GM10266 (cell line): ENCODE measurements around the gene CADM2.

Experiments used
- DNase-seq: peaks from one replicate; pipeline ENCODE4 v3.0.0; 2012; ENCODE audit errors: extremely low spot score
- CTCF ChIP-seq: IDR thresholded peaks from 2 replicates; pipeline ENCODE4 v1.5.1; 2012; ENCODE audit warnings: mild to moderate bottlenecking, low read depth; ENCODE audit not compliant: control insufficient read depth, insufficient read depth; ENCODE audit errors: missing control alignments

The CADM2 gene

GRCh38 chr3:86029590-86029989 lies 1070.8 kb downstream of the CADM2 start:
- no peak for DNase-seq
- no peak for TF ChIP-seq CTCF

- DNase-seq = no peak
- no peak for TF ChIP-seq CTCF
Observed at GRCh38 chr3:86037916-86038315, 1079.1 kb downstream of the CADM2 start.

DNA sequence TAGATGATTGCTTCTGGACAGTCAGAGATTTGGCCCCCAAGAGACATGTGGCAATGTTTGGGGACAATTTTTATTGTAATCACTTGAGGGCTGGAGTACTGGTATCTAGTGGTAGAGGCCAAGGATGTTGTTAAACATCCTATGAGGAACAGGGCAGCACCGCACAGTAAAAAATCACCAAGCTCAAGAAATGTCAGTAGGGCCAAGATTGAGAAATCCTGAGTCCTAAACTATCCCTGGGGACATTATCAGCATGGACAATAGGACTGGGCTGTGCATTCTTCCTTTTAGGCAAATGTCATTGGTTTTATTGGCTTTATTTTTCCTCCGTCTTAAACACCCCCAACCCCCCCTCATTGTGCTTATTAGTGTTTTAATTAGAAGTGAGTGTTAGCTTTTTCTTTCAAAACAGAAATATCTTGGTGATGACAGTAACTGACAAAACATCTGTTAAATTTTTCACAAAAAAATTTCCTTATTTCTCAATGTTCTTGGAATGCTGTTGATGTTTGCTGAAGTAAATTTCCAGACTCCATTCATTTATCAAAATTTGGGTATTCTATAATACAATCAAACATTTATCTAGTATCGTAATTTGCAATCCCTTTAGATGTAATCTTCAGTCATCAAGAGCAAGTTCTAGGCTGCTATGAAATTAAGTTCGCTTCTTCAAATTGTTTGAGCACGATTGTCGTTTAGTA lies 1087.8 kb downstream of the CADM2 start:
- no peak for DNase-seq
- no peak for TF ChIP-seq CTCF

DNA sequence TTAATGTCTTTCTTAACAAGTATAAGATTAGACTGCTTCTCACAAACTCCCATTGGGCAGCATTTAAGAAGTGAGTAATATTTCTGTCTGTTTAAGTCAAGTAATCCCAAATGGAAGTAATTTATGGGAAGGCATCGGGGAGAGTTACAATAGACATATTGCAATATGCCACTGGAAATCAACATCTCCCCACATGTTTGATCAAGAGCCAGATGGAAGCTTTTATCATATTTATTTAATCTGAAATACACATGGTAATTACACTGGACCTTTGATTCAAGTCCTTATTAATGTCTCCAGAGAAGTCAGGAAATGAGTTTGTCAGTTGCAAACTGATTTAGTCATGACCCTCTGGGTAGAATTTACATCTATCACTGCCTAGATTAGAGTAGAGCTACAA lies 1088.4 kb downstream of the CADM2 start:
- TF ChIP-seq CTCF = no peak
- no peak for DNase-seq

- DNase-seq = no peak
- no peak for TF ChIP-seq CTCF
Observed at GRCh38 chr3:86051058-86051457, 1092.3 kb downstream of the CADM2 start.

- no peak for DNase-seq
- TF ChIP-seq CTCF = no peak
Observed at GRCh38 chr3:86056032-86056431, 1097.2 kb downstream of the CADM2 start.

- TF ChIP-seq CTCF = no peak
- DNase-seq = no peak
Observed at GRCh38 chr3:86056962-86057361, 1098.2 kb downstream of the CADM2 start.
